Stimulated activated naive CD8-positive, alpha-beta T cell treated with anti-CD3 and anti-CD28 coated beads, Interleukin-15, Interleukin-2, amounts not matched to agents 100 ng/mL and 50 ng/mL, for 24 hours (primary cell): Measurements from ENCODE around the gene BCO1.

ENCODE experiments used
- H3K27ac Mint-ChIP-seq: one replicate; pipeline ENCODE4 v1.8.0; 2021; ENCODE audit warnings: mild to moderate bottlenecking, mixed read lengths
- H3K27me3 Mint-ChIP-seq: one replicate; pipeline ENCODE4 v1.8.0; 2021; ENCODE audit warnings: mixed read lengths
- H3K36me3 Mint-ChIP-seq: one replicate; pipeline ENCODE4 v1.8.0; 2021; ENCODE audit warnings: low read depth, mixed read lengths
- H3K4me1 Mint-ChIP-seq: one replicate; pipeline ENCODE4 v1.8.0; 2021; ENCODE audit warnings: low read depth, mixed read lengths
- H3K4me3 Mint-ChIP-seq: one replicate; pipeline ENCODE4 v1.8.0; 2021; ENCODE audit warnings: mild to moderate bottlenecking, mixed read lengths
- H3K9me3 Mint-ChIP-seq: one replicate; pipeline ENCODE4 v1.8.0; 2021; ENCODE audit warnings: mixed read lengths

BCO1 gene

DNA sequence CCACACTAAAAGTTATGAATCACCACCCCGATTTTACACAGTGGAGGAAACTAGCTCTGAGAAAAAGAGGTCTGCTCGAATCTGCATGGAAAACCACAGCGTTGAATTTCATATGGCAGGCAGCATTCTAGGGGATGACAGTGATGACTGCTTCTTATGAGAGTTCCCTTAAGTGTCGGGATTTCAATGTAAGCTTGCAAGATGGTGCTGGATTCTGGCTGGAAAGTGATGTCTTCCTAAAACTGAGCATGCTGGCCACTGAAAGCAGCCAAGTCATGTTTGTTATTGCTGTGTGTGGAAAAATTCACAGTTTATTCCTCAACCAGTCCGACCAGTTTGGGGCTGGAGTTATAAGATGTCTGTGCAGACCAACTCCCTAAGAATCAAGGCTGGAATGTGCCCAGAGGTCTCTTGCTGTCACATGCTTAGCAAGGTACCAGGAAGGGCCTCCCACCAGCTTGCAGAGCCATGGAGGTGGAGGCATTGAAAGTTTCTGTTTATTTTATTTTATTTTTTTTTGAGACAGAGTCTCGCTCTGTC, 39.1 kb downstream of the BCO1 start:
- Mint-ChIP-seq H3K9me3 (no peaks in the 10 kb centered on the region), H3K4me3 (no peak overlapping the region), H3K36me3 (no peaks in the 10 kb centered on the region), H3K27ac (no peak overlapping the region), H3K4me1 (no peaks in the 10 kb centered on the region), H3K27me3 (no peaks in the 10 kb centered on the region)

DNA sequence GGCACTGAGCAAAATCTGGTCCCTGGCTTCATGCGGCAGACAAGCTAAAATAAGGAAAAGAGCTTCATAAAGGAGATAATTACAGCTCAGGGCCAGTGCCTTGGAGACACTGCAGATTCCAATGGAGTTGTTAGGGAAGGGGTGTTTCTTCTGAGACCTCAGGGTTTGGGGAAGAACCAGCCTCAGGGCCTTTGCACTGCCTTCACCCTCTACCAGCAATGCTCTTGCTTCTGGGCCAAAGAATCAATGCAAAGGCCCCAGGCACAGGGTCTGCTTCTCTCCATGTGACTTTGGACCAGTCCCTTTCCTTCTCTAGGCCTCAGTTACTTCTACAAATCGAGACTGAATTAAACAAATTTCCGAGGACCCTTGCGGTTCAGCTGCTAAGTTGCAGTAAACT, 40.0 kb downstream of the BCO1 start:
- no peaks in the 10 kb centered on the region for H3K4me1 Mint-ChIP-seq
- H3K9me3 Mint-ChIP-seq, result no peaks in the 10 kb centered on the region
- H3K27me3 Mint-ChIP-seq, result no peaks in the 10 kb centered on the region
- no peak overlapping the region for H3K27ac Mint-ChIP-seq
- H3K4me3 Mint-ChIP-seq, result no peak overlapping the region
- no peaks in the 10 kb centered on the region for H3K36me3 Mint-ChIP-seq

GRCh38 chr16:81279392-81279791, 40.9 kb downstream of the BCO1 start:
- H3K4me3 Mint-ChIP-seq, result no peak overlapping the region
- H3K27me3 Mint-ChIP-seq, result no peaks in the 10 kb centered on the region
- no peak overlapping the region for H3K27ac Mint-ChIP-seq
- H3K36me3 Mint-ChIP-seq, result no peaks in the 10 kb centered on the region
- H3K9me3 Mint-ChIP-seq, result no peaks in the 10 kb centered on the region
- H3K4me1 Mint-ChIP-seq, result no peaks in the 10 kb centered on the region

DNA sequence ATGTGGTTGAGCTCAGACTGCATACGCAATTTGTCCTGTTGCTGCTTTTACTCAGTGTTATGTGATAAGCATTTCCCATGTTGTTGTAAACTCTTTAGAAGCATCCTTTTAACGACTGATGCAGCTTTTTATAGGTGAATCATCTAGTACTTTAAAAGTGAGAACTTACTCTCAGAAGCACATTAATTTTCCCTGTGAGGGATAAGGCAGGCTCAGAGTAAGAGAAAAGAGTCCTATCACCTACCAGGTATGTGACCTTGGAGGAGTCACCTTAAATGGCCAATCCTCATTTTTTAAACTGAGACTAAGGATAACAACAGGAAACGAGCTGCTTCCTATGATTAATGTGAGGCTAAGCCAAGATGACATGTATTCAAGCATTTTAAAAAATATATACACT, 41.9 kb downstream of the BCO1 start:
- no peaks in the 10 kb centered on the region for H3K27me3 Mint-ChIP-seq
- no peaks in the 10 kb centered on the region for H3K36me3 Mint-ChIP-seq
- H3K4me1 Mint-ChIP-seq, result no peaks in the 10 kb centered on the region
- no peak overlapping the region for H3K4me3 Mint-ChIP-seq
- H3K27ac Mint-ChIP-seq, result no peak overlapping the region
- no peaks in the 10 kb centered on the region for H3K9me3 Mint-ChIP-seq

- H3K4me3 Mint-ChIP-seq, result no peak overlapping the region
- H3K9me3 Mint-ChIP-seq, result no peaks in the 10 kb centered on the region
- H3K27me3 Mint-ChIP-seq, result no peaks in the 10 kb centered on the region
- H3K36me3 Mint-ChIP-seq, result no peaks in the 10 kb centered on the region
- H3K4me1 Mint-ChIP-seq, result no peaks in the 10 kb centered on the region
- no peak overlapping the region for H3K27ac Mint-ChIP-seq
Observed at GRCh38 chr16:81283044-81283443, 44.6 kb downstream of the BCO1 start.

DNA sequence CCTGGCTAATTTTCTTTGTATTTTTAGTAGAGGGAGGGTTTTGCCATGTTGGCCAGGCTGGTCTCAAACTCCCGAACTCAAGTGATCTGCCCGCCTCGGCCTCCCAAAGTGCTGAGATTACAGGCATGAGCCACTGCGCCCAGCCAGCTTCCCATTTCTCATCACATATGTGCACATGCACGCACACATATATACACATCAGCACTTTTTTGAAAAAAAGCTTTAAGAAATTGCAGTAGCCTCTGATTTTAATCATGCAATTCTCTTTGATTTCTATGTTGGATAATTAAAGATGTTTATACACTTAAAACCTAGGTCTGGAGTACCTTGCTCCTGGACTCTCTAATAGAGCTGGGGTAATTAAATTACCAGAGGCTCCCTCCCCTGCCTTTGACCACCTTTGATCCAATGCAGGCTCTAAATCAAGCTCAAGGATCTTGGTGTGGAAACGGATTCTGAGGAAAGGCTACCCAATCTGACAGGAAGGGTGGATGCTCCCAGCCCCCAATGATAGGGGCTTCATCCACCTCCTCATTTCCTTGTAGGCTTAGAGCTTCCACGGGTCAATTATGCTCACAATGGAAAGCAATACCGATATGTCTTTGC, 46.6 kb downstream of the BCO1 start:
- no peaks in the 10 kb centered on the region for H3K27me3 Mint-ChIP-seq
- H3K27ac Mint-ChIP-seq, result no peak overlapping the region
- H3K4me1 Mint-ChIP-seq, result no peaks in the 10 kb centered on the region
- H3K4me3 Mint-ChIP-seq, result no peak overlapping the region
- no peaks in the 10 kb centered on the region for H3K9me3 Mint-ChIP-seq
- no peaks in the 10 kb centered on the region for H3K36me3 Mint-ChIP-seq

GRCh38 chr16:81286190-81286589, 47.7 kb downstream of the BCO1 start:
- no peaks in the 10 kb centered on the region for H3K9me3 Mint-ChIP-seq
- H3K36me3 Mint-ChIP-seq, result no peaks in the 10 kb centered on the region
- no peak overlapping the region for H3K4me3 Mint-ChIP-seq
- no peaks in the 10 kb centered on the region for H3K4me1 Mint-ChIP-seq
- H3K27me3 Mint-ChIP-seq, result peaks cover 2% of the 10 kb centered on the region
- no peak overlapping the region for H3K27ac Mint-ChIP-seq

DNA sequence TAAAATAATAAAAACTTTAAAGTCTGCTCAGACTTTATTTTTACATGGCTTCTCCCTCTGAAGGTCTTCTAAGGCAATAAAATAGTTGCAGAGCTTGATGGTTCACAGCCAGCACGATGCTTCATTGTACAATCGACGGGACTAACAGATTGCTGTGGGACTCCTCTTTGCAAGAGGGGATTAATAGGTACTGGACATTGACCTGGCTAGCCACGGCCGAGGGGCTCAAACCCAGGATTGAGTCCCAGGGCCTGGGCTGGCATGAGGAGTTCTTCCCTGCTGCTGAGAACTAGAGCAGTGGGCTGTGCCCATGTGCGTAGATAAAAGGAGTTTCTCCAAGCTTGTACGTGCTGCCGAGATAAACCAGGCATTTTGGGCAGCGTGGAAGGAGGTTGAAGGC, 52.6 kb downstream of the BCO1 start:
- Mint-ChIP-seq H3K4me1 (no peaks in the 10 kb centered on the region), H3K27me3 (peaks cover 17% of the 10 kb centered on the region), H3K27ac (no peak overlapping the region), H3K4me3 (no peak overlapping the region), H3K9me3 (no peaks in the 10 kb centered on the region), H3K36me3 (no peaks in the 10 kb centered on the region)

- Mint-ChIP-seq H3K4me1 (no peaks in the 10 kb centered on the region), H3K27me3 (peaks cover 17% of the 10 kb centered on the region), H3K27ac (no peak overlapping the region), H3K36me3 (no peaks in the 10 kb centered on the region), H3K4me3 (no peak overlapping the region), H3K9me3 (no peaks in the 10 kb centered on the region)
Observed at GRCh38 chr16:81292936-81293335, 54.4 kb downstream of the BCO1 start.

DNA sequence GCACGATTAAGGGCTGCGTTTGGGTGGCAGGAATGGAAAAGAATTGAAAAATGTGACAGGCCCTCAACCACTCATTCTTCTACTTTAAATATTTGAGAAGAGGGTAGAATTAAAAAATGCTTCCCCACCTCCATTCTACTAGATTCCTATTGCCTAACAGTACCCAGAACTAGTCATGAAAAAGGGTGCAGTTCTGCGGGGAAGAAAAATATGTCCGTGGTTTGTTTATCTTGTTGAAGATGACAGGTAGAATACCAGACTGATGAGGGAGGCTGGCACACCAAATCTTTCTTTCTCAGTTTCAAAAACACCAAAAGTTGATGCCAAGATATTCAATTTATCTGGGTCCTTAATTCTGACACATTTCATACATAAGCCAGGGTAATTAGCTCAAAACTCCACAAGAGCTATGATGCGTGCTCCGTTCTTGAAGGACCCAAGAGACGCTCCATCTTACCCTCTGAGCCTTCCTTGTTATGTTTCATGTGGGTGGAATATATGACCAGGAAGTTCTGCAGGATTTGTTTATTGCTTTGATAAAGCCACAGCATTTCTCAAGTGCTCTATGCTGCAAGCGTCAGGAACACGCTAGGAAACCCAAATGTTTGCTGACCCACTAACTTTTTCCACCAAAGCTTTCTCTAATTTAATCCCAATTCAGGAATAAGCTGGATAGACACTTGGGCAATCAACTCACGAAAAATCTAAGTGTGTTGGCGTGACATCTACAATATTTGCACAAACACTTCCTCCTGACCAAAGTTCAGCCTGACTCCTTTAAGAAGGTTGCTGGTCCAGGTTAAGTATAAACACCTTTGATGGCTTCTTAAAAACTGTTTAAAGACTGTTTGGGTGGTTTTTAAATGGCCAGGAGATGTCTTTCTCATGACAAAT, 55.7 kb downstream of the BCO1 start:
- no peaks in the 10 kb centered on the region for H3K36me3 Mint-ChIP-seq
- H3K4me3 Mint-ChIP-seq, result no peak overlapping the region
- H3K9me3 Mint-ChIP-seq, result no peaks in the 10 kb centered on the region
- H3K4me1 Mint-ChIP-seq, result no peaks in the 10 kb centered on the region
- H3K27me3 Mint-ChIP-seq, result peaks cover 17% of the 10 kb centered on the region
- H3K27ac Mint-ChIP-seq, result no peak overlapping the region

GRCh38 chr16:81296631-81297030, 58.1 kb downstream of the BCO1 start:
- Mint-ChIP-seq H3K36me3 (no peaks in the 10 kb centered on the region), H3K27me3 (peaks cover 12% of the 10 kb centered on the region), H3K4me1 (no peaks in the 10 kb centered on the region), H3K4me3 (no peak overlapping the region), H3K27ac (no peak overlapping the region), H3K9me3 (no peaks in the 10 kb centered on the region)

- Mint-ChIP-seq H3K27me3 (no peaks in the 10 kb centered on the region), H3K27ac (peak overlapping the region; percentile 22), H3K36me3 (no peaks in the 10 kb centered on the region), H3K4me1 (peaks cover 54% of the 10 kb centered on the region), H3K9me3 (no peaks in the 10 kb centered on the region), H3K4me3 (no peak overlapping the region)
Observed at GRCh38 chr16:81307770-81308169, 69.3 kb downstream of the BCO1 start.

- no peaks in the 10 kb centered on the region for H3K27me3 Mint-ChIP-seq
- no peaks in the 10 kb centered on the region for H3K9me3 Mint-ChIP-seq
- peaks cover 70% of the 10 kb centered on the region for H3K4me1 Mint-ChIP-seq
- peak overlapping the region; percentile 76 for H3K27ac Mint-ChIP-seq
- no peak overlapping the region for H3K4me3 Mint-ChIP-seq
- H3K36me3 Mint-ChIP-seq, result no peaks in the 10 kb centered on the region
Observed at GRCh38 chr16:81310045-81310644, 71.7 kb downstream of the BCO1 start.

DNA sequence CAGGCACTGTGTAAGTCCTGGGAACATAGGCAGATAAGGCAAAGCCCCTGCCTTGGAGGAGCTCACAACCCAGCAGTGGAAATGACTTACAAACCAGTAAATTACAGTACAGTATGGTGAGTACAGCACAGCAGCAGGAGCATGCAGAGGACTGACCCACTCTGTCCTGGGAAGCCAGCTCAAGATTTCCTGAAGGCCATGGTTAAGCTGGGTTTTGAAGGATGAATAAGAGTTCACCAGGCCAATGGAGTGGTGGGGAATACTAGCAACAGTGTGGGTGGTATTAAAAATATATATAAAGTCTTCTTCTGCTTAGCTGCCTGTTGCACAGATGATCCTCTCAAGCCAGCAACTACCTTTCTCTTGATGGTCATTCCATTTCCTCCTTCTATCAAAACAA, 73.3 kb downstream of the BCO1 start:
- Mint-ChIP-seq H3K4me1 (peaks cover 74% of the 10 kb centered on the region), H3K4me3 (no peak overlapping the region), H3K27ac (peak overlapping the region; percentile 22), H3K27me3 (no peaks in the 10 kb centered on the region), H3K36me3 (no peaks in the 10 kb centered on the region), H3K9me3 (no peaks in the 10 kb centered on the region)
